HG03575 (cell line): ENCODE measurements around the gene SMCR8.
"Not testable (repeated sequence)": the region's sequence is repeated elsewhere in the genome, so short reads cannot be mapped to it uniquely, and the experiment has no call there.

Experiments
- ATAC-seq: cut with Tn5 transposase; IDR thresholded peaks from one replicate; pipeline ENCODE4 v1.9.1; 2021; ENCODE audit not compliant: unreplicated experiment, insufficient number of reproducible peaks, low FRiP score; ENCODE audit errors: extremely low read depth

Gene SMCR8

GRCh38 chr17:18344021-18344420 is 28.9 kb downstream of the SMCR8 start:
- no peak for ATAC-seq

DNA sequence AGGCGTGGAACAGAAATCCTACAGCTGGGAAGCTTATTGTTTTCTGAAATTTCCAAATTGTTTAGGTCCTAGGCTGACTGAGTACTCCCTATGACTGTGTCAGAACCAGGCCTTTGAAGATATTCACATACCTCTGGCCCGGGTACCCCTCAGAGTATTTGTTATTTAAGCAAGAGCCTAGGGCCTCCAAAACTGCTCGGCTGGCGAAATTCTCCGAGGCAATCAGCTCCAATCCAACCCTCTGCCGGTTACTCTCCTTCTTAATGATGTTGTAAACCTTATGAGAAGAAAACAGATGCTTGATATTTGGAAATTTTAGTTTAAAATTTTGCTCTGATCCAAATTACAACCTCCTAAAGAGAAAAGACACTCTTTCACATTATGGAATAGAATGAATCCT is 38.4 kb downstream of the SMCR8 start:
- no peak for ATAC-seq

- no peak for ATAC-seq
Measured at GRCh38 chr17:18356624-18357023, 41.5 kb downstream of the SMCR8 start.

GRCh38 chr17:18360518-18360917 is 45.4 kb downstream of the SMCR8 start:
- no peak for ATAC-seq

DNA sequence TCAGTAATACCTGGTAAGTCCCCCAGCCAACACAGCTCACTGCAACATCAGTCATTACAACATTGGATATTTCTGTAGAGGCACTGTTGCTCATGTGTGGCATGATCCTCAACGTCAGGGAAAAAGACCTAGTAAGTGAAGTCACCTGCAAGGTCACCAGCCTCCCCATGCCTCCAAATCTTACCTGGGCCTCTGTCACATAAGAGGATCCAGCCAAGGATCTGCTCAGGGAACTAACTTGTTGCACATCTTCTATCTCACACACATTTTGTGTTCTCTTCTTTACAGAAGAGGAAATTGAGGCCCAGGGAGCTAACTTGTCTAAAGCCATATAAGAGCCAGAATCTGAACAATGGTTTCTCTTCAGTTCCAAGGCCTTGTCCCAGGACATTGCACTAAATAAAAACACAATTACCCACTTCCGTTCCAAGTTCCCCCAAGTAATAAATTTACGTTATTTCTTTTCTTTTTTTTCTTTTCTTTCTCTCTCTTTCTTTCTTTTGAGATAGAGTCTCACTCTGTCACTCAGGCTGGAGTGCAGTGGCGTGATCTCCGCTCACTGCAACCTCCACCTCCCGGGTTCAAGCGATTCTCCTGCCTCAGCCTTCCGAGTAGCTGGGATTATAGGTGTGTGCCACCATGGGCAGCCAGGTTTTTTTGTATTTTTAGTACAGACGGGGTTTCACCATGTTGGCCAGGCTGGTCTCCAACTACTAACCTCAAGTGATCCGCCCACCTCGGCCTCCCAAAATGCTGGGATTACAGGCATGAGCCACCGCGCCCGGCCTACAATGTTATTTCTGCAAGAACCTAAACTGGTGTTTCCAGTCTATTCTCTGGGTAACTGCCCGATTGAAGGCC is 47.0 kb downstream of the SMCR8 start:
- ATAC-seq: no peak

DNA sequence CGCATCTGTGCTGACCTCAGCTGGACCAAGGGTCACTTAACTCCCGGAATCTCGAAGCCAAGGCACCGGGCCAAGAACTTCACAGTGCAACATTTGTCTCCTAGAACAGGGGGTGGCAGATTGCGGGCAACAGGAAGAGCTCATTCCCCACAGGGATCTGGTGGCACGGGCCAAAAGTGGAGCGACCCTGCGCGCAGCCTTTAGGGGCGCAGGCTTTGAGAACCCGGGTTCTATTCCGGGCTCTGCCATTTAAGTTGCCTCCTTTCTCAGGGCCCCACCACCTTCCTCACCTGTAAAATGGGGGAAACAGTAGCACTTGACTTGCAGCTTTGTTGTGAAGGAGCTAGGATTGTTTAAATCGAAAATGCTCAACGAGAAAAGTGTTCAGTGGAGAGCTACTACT is 47.6 kb downstream of the SMCR8 start:
- no peak for ATAC-seq

- no peak for ATAC-seq
Measured at GRCh38 chr17:18363101-18364049, 48.3 kb downstream of the SMCR8 start, which contains the start of gene SHMT1. SHMT1 (minus strand) TSS chr17:18363550; CDS start chr17:18355981, 7,569 bp downstream.

DNA sequence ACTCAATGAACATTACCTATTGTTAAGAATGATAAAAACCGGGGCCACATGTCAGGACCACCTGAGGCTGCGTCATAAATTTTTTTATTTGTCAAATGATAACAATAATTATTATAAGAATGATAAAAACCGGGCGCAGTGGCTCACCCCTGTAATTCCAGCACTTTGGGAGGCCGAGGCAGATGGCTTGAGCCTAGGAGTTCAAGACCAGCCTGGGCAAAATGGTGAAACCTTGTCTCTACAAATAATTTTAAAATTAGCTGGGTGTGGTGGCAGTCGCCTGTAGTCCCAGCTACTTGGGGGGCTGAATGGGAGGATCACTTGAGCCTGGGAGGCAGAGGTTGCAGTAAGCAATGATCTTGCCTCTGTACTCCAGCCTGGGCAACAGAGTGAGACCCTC is 49.1 kb downstream of the SMCR8 start:
- ATAC-seq: no peak

- ATAC-seq: no peak
Measured at GRCh38 chr17:18368946-18369345, 53.9 kb downstream of the SMCR8 start.

GRCh38 chr17:18370761-18371160 is 55.7 kb downstream of the SMCR8 start:
- ATAC-seq: no peak

GRCh38 chr17:18371455-18371854 is 56.4 kb downstream of the SMCR8 start:
- ATAC-seq: no peak

- ATAC-seq: not testable (repeated sequence)
Measured at GRCh38 chr17:18373181-18373580, 58.1 kb downstream of the SMCR8 start.

DNA sequence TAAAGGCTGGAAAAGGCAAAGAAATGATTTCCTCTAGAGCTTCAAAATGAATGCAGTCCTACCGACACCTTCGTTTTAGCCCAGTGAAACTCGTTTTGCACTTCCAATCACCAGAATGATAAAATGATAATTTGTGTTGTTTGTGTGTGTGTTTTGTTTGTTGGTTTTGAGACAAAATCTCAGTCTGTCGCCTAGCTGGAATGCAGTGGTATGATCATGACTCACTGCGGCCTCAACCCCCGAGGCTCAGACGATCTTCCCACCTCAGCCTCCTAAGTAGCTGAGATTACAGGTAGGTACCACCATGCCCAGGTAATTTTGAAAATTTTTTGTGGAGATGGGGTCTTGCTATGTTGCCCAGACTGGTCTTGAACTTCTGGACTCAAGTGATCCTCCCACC is 59.1 kb downstream of the SMCR8 start:
- ATAC-seq: no peak
